Activated naive CD8-positive, alpha-beta T cell treated with anti-CD3 and anti-CD28 coated beads, Interleukin-2, amount 50 U/mL, for 24 hours (primary cell): Measurements from ENCODE around the gene TMED3.
"Not testable (repeated sequence)": the region's sequence is repeated elsewhere in the genome, so short reads cannot be mapped to it uniquely, and the experiment has no call there.

Source experiments
- ATAC-seq: fragments of 150-1000 bp; cut with Tn5 transposase; one replicate; pipeline ENCODE4 v1.10.0; 2021
- DNase-seq: peaks from one replicate; pipeline ENCODE4 v3.0.0; 2021
- H3K27ac Mint-ChIP-seq: one replicate; pipeline ENCODE4 v1.8.0; 2021; ENCODE audit warnings: mild to moderate bottlenecking, mixed read lengths
- H3K27me3 Mint-ChIP-seq: one replicate; pipeline ENCODE4 v1.8.0; 2021; ENCODE audit warnings: mixed read lengths
- H3K36me3 Mint-ChIP-seq: one replicate; pipeline ENCODE4 v1.8.0; 2021; ENCODE audit warnings: low read depth, mixed read lengths
- H3K4me1 Mint-ChIP-seq: one replicate; pipeline ENCODE4 v1.8.0; 2021; ENCODE audit warnings: mixed read lengths
- H3K4me3 Mint-ChIP-seq: one replicate; pipeline ENCODE4 v1.8.0; 2021; ENCODE audit warnings: mild to moderate bottlenecking, moderate library complexity, mixed read lengths
- H3K9me3 Mint-ChIP-seq: one replicate; pipeline ENCODE4 v1.8.0; 2021; ENCODE audit warnings: mixed read lengths

Gene TMED3

GRCh38 chr15:79308874-79309273 is 2.0 kb upstream of the TMED3 start:
- Mint-ChIP-seq H3K27me3 (peaks cover 29% of the 10 kb centered on the region), H3K4me3 (no peak overlapping the region), H3K36me3 (peaks cover 17% of the 10 kb centered on the region), H3K27ac (no peak overlapping the region), H3K4me1 (peaks cover 59% of the 10 kb centered on the region), H3K9me3 (no peaks in the 10 kb centered on the region)
- no peak for ATAC-seq
- DNase-seq, result no peak

DNA sequence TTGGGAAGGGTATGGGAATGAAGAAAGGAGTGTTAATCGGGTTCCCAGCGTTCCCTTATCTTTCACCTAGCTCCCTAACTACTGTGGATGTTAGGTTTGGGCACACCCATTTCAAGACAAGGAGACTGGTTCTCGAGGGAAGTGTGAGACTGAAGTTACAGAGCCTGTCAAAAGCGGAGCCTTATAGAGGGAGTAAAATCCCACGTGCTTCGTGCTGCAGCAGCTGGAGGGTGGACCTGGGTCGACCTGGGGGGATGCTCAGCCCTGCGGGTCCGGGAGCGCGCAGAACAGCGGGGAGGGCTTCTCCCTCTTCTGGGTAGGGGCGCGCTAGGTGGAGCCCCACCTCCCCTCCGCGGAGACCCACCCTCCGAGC is 314 bp upstream of the TMED3 start:
- Mint-ChIP-seq H3K4me1 (peaks cover 59% of the 10 kb centered on the region), H3K4me3 (peak overlapping the region; percentile 91), H3K27me3 (peaks cover 16% of the 10 kb centered on the region), H3K27ac (peak overlapping the region; percentile 60), H3K9me3 (no peaks in the 10 kb centered on the region), H3K36me3 (peaks cover 32% of the 10 kb centered on the region)
- DNase-seq (no peak), ATAC-seq (peak; percentile 56)

- Mint-ChIP-seq H3K4me3 (peak overlapping the region; percentile 91), H3K27ac (peak overlapping the region; percentile 65), H3K27me3 (peaks cover 12% of the 10 kb centered on the region), H3K9me3 (no peaks in the 10 kb centered on the region), H3K4me1 (peaks cover 49% of the 10 kb centered on the region), H3K36me3 (peaks cover 45% of the 10 kb centered on the region)
- ATAC-seq, result no peak
- DNase-seq, result no peak
These were observed 1.1 kb downstream of the TMED3 start for GRCh38 chr15:79311901-79312553.

- H3K9me3 Mint-ChIP-seq, result no peaks in the 10 kb centered on the region
- peaks cover 5% of the 10 kb centered on the region for H3K27me3 Mint-ChIP-seq
- no peak for DNase-seq
- no peak for ATAC-seq
- H3K36me3 Mint-ChIP-seq, result peaks cover 67% of the 10 kb centered on the region
- peak overlapping the region; percentile 91 for H3K4me3 Mint-ChIP-seq
- H3K27ac Mint-ChIP-seq, result no peak overlapping the region
- H3K4me1 Mint-ChIP-seq, result peaks cover 31% of the 10 kb centered on the region
These were observed 3.3 kb downstream of the TMED3 start for GRCh38 chr15:79314186-79314585.

DNA sequence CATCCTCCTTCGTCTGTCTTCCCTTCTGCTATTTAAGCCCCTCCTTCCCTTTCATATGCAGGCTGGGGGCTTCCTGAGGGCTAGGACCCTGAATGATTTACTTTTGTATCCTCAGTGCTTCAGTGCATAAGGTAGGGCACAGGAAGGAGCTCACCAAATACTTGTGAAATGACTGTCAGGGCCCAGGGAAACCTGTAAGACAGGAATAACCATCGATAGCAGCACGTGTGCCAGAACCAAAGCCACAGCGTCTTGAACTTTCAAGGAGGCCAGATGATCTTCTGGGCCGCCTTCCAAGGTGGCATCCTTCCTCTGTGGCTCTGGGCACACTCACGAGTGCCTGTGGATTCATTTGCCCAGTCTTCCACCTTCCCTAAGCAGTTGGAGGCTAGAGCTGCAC is 3.9 kb downstream of the TMED3 start:
- no peak overlapping the region for H3K4me3 Mint-ChIP-seq
- no peaks in the 10 kb centered on the region for H3K9me3 Mint-ChIP-seq
- no peak overlapping the region for H3K27ac Mint-ChIP-seq
- H3K4me1 Mint-ChIP-seq, result peaks cover 31% of the 10 kb centered on the region
- peaks cover under 1% of the 10 kb centered on the region for H3K27me3 Mint-ChIP-seq
- DNase-seq, result no peak
- peaks cover 72% of the 10 kb centered on the region for H3K36me3 Mint-ChIP-seq
- ATAC-seq, result no peak

GRCh38 chr15:79315623-79316328 is 4.9 kb downstream of the TMED3 start:
- Mint-ChIP-seq H3K27ac (no peak overlapping the region), H3K9me3 (no peaks in the 10 kb centered on the region), H3K4me3 (no peak overlapping the region), H3K27me3 (no peaks in the 10 kb centered on the region), H3K4me1 (peaks cover 25% of the 10 kb centered on the region), H3K36me3 (peaks cover 76% of the 10 kb centered on the region)
- DNase-seq (no peak), ATAC-seq (no peak)

DNA sequence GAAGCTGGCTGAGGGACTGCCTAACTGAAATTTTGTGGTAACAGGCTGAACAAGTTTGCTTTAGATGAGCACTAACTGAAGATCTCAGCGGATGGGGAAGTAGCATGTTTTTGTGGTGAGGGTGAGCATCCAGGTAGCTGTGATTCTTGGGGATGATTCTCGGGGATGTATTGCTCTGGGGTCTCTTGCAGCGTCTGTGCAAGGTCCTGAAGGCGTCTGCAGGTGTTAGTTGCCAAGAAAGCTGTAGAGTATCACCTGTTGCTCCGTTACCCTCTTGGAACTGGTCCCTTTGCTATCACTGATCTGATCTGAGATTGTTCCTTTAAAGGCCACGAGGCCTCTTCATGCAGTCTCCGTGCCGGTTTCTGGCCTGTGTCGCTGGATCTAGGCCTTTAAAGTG is 6.0 kb downstream of the TMED3 start:
- no peak overlapping the region for H3K27ac Mint-ChIP-seq

DNA sequence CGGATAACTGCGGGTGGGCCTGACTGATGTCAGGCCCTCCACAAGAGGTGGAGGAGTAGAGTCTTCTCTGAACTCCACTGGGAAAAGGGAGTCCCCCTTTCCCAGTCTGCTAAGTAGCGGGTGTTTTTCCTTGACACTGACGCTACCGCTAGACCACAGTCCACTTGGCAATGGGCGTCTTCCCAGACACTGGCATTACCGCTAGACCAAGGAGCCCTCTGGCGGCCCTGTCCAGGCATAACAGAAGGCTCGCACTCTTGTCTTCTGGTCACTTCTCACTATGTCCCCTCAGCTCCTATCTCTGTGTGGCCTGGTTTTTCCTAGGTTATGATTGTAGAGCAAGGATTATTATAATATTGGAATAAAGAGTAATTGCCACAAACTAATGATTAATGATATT is 9.1 kb downstream of the TMED3 start:
- ATAC-seq, H3K27ac Mint-ChIP-seq, H3K4me1 Mint-ChIP-seq, H3K4me3 Mint-ChIP-seq, DNase-seq, H3K27me3 Mint-ChIP-seq, H3K9me3 Mint-ChIP-seq: not testable (repeated sequence)
- H3K36me3 Mint-ChIP-seq, result peaks cover 78% of the 10 kb centered on the region

More for the DNA sequence above, 6.0 kb downstream of the TMED3 start:
- no peaks in the 10 kb centered on the region for H3K27me3 Mint-ChIP-seq
- H3K36me3 Mint-ChIP-seq, result peaks cover 86% of the 10 kb centered on the region
- H3K4me1 Mint-ChIP-seq, result peaks cover 23% of the 10 kb centered on the region
- H3K9me3 Mint-ChIP-seq, result no peaks in the 10 kb centered on the region
- DNase-seq (no peak), ATAC-seq (no peak)
- no peak overlapping the region for H3K4me3 Mint-ChIP-seq

DNA sequence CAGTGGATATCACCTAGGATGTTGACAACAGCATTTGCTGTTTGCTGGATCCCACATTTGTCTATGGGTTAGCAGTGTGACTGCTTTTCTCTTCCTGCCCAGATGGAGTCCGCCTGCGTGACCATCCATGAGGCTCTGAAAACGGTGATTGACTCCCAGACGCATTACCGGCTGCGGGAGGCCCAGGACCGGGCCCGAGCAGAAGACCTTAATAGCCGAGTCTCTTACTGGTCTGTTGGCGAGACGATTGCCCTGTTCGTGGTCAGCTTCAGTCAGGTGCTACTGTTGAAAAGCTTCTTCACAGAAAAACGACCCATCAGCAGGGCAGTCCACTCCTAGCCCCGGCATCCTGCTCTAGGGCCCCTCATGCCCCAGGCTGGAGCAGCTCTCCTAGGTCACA is 11.0 kb downstream of the TMED3 start:
- ATAC-seq (no peak), DNase-seq (no peak)
- Mint-ChIP-seq H3K4me1 (no peaks in the 10 kb centered on the region), H3K27me3 (no peaks in the 10 kb centered on the region), H3K4me3 (no peak overlapping the region), H3K36me3 (peaks cover 71% of the 10 kb centered on the region), H3K27ac (no peak overlapping the region), H3K9me3 (no peaks in the 10 kb centered on the region)

- ATAC-seq (no peak), DNase-seq (no peak)
- Mint-ChIP-seq H3K9me3 (no peaks in the 10 kb centered on the region), H3K4me3 (no peak overlapping the region), H3K4me1 (no peaks in the 10 kb centered on the region), H3K27ac (no peak overlapping the region), H3K27me3 (no peaks in the 10 kb centered on the region), H3K36me3 (peaks cover 69% of the 10 kb centered on the region)
These were observed 11.4 kb downstream of the TMED3 start for GRCh38 chr15:79322306-79322705.

DNA sequence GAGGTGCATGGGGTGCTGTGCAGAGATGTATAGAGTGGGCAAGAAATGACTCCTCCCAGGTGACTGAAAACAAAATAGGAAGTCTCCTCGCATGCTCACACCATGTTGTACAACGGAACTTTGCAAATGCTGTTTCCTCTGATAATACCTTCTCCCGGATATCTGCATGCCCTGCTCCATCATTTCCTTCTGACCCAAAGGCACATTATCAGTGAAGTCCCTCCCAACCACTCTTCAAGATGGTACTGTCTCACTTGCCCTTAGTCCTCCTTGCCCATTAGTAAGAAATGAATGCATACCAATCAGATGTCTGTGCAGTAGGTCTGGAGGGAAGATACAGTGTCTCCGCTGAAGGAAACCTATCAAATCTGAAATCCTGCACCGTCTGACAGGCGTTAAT is 12.0 kb downstream of the TMED3 start:
- H3K4me1 Mint-ChIP-seq, result no peaks in the 10 kb centered on the region
- H3K27me3 Mint-ChIP-seq, result no peaks in the 10 kb centered on the region
- no peak overlapping the region for H3K4me3 Mint-ChIP-seq
- no peak for ATAC-seq
- DNase-seq, result no peak
- H3K9me3 Mint-ChIP-seq, result no peaks in the 10 kb centered on the region
- no peak overlapping the region for H3K27ac Mint-ChIP-seq
- peaks cover 68% of the 10 kb centered on the region for H3K36me3 Mint-ChIP-seq

- Mint-ChIP-seq H3K27me3 (no peaks in the 10 kb centered on the region), H3K36me3 (peaks cover 24% of the 10 kb centered on the region), H3K4me3 (no peak overlapping the region), H3K4me1 (peaks cover 2% of the 10 kb centered on the region), H3K9me3 (no peaks in the 10 kb centered on the region), H3K27ac (no peak overlapping the region)
- DNase-seq, result no peak
- peak; percentile 59 for ATAC-seq
These were observed 18.3 kb downstream of the TMED3 start for GRCh38 chr15:79329171-79329611.

DNA sequence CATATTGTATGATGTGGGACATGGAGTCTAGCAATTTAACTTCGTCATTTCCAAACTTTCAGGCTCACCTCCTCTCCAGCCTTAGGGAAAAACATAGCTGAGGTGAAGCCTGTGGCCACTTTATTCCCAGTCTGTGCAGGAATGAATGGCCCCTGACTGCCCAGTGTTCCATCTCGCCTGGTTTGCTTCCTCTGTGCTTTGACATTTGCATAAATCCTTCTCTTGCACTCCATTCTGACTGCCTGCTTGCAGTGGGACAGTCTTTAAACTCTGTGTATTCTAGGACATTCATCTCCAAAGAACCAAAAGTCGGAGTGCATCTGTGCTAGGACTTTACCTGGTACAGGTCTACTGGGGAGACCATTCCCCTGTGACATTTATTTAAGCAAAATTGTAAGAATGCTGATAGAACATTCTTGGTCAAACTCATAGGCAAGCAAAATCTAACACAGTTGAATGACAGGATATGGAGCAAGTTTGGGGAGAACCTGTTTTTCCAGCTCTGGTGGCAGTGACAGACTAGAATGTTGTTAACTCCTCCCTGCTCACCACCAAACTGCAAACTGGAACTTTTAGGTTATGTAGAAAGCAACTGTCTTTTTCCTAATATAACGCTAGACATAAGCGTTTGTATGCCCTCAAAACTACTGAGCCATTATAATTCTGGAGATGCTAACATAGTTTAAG is 22.1 kb downstream of the TMED3 start:
- no peak for ATAC-seq
- no peaks in the 10 kb centered on the region for H3K9me3 Mint-ChIP-seq
- no peak overlapping the region for H3K4me3 Mint-ChIP-seq
- peaks cover 5% of the 10 kb centered on the region for H3K36me3 Mint-ChIP-seq
- no peak overlapping the region for H3K27ac Mint-ChIP-seq
- DNase-seq, result no peak
- H3K27me3 Mint-ChIP-seq, result no peaks in the 10 kb centered on the region
- peaks cover 2% of the 10 kb centered on the region for H3K4me1 Mint-ChIP-seq

GRCh38 chr15:79337591-79337990 is 26.7 kb downstream of the TMED3 start:
- no peak for ATAC-seq
- Mint-ChIP-seq H3K27ac (no peak overlapping the region), H3K4me1 (no peaks in the 10 kb centered on the region), H3K36me3 (no peaks in the 10 kb centered on the region), H3K9me3 (no peaks in the 10 kb centered on the region), H3K27me3 (no peaks in the 10 kb centered on the region), H3K4me3 (no peak overlapping the region)
- no peak for DNase-seq
